GM19455 (cell line): ENCODE data around the gene CFDP1.
"Not testable (repeated sequence)": the region's sequence is repeated elsewhere in the genome, so short reads cannot be mapped to it uniquely, and the experiment has no call there.

Source experiments
- ATAC-seq: cut with Tn5 transposase; IDR thresholded peaks from one replicate; pipeline ENCODE4 v1.9.1; 2021; ENCODE audit not compliant: unreplicated experiment

Gene CFDP1

GRCh38 chr16:75298267-75298666, 135.0 kb downstream of the CFDP1 start:
- no peak for ATAC-seq

GRCh38 chr16:75296606-75297005, 136.7 kb downstream of the CFDP1 start:
- ATAC-seq, result no peak

DNA sequence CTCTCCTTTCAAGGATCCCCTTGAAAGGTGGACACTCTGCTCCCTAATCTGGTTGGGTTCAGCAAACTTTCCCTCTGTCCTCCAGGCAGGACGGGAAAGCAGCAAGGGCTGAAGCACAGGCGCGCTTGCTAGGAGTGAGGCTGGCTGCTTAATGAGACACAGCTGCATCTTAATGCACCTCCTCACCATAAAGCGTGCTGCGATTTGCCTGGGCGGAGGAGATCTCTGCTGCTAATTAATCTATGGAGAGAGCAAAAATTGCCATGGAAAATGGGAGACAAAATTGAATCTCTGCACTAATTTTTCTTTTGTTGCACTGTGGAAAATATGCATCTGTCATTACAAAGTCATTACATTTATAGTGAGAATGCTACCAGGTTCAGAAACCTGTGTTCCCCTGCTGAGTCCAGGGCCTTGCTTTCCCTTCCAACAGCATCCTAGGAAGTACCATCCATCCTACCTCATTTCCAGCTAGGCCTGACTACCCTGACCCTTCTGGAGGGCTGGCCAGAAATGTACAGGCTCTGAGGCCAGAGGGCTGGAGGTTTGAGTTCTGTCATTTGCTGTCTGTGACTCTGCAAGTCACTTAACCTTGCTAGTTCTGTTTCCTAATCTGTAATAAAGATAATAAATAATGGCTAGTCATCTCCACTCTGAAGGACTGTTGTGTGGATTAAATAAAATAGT, 138.4 kb downstream of the CFDP1 start:
- ATAC-seq, result no peak

DNA sequence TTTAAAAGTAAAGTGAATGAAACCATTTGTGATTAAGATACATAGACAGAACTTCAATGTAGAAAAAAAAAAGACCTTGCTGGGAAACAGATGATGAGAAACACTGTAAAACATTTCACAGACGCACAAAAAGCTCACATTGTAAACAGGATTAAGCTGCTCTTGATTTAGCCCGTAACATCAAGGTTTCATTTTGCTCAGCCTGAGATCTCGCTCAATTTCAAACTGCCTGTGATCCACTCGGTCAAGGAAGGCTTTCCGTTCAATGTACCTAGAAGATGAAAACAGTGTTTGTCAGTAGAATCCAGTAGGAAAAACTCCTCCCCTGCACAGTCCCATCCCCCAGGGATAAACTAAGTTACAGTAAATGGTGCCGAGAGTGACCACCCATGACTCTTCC, 139.5 kb downstream of the CFDP1 start:
- no peak for ATAC-seq

DNA sequence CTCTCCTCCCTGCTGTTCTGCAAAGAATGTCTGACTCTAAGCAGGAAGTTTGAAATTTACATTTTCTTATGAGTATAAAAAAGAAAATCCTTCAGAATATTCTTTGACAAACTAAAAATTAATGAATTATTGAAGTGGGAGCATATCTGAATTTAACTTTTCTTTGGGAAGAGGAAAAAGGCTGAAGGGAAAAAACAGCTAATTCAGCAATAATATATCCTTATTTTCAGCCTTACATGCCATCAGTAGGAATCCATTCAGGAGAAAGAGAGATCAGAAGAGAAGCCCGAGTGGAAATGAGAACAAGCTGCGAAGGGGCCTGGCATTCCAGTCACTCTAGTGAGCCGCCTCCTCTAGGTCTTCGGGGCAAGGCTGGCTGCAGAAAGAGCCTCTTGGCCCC, 140.1 kb downstream of the CFDP1 start:
- no peak for ATAC-seq

- no peak for ATAC-seq
Measured at GRCh38 chr16:75292691-75293090, 140.6 kb downstream of the CFDP1 start.

DNA sequence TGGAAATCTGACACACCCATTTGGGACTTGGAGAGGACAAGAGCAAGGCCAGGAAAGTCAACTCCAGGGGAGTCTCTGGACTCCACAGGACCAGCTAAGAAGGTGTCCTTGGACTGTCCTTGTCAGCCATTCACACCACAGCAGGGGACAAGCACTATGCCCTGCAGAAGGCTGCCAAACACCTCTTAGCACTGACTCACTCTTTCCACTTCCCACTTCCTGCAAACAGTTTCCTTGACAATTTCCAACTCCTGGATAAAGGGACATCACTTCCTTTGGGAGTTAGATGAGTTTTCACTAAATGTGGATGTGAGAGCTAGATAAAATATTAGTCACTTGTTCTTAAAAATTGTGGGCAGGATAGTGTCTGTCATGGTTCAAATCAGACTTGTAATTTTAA, 144.1 kb downstream of the CFDP1 start:
- no peak for ATAC-seq

- no peak for ATAC-seq
Measured at GRCh38 chr16:75288596-75289120, 144.6 kb downstream of the CFDP1 start.

DNA sequence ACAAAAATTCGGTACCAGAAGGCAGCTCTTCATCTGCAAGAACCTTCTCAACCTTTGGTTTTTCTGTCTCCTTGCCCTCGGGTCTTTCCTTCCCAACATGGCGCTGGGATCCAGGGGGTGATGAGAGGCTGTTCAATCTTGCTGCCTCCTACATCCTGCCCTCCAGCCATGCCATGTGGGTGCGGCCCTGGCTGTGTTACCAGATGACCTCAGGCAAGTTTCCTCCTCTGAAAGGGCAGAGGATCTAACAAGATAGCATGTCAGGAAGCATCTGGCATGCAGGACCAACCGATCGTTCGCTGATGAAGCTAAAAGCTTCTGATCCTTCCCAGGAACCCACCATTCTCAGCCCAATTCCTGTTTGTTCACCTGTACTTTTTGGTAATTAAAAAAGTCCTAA, 145.1 kb downstream of the CFDP1 start:
- no peak for ATAC-seq

DNA sequence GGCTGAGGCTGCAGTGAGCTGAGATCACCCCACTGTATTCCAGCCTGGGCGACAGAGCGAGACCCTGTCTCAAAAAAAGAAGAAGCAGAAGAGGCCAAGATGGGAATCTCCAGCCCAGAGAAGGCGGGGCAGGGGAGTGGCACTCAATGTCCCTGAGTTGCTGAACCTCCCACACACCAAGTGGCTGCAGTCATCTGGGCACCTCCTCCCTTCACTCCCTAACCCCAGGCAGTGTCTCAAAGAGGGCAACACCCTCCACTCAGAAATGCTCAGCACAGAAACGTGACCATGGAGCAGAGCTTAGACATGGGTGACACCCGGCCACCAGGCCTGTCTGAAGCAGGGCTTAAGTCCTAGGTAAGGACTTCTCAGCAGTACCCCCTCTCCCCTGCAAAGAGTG, 145.6 kb downstream of the CFDP1 start:
- ATAC-seq, result no peak

- no peak for ATAC-seq
Measured at GRCh38 chr16:75286389-75286788, 146.9 kb downstream of the CFDP1 start.

GRCh38 chr16:75282466-75283281, 150.6 kb downstream of the CFDP1 start:
- no peak for ATAC-seq

GRCh38 chr16:75281826-75282225, 151.5 kb downstream of the CFDP1 start:
- no peak for ATAC-seq

DNA sequence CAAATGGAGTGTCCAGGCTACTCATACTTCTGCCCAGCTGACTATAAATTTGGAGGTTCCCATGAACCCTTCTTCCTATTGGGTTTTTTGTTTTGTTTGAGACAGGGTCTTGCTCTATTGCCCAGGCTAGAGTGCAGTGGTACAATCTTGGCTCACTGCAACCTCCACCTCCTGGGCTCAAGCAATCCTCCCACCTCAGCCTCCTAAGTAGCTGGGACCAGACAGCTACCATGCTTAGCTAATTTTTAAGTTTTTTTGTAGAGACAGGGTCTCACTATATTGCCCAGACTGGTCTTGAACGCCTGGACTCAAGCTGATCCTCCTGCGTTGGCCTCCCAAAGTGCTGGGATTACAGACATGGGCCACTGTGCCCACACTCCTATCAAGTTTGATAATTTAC, 152.3 kb downstream of the CFDP1 start:
- ATAC-seq, result not testable (repeated sequence)

GRCh38 chr16:75280331-75280804, 152.9 kb downstream of the CFDP1 start:
- no peak for ATAC-seq

DNA sequence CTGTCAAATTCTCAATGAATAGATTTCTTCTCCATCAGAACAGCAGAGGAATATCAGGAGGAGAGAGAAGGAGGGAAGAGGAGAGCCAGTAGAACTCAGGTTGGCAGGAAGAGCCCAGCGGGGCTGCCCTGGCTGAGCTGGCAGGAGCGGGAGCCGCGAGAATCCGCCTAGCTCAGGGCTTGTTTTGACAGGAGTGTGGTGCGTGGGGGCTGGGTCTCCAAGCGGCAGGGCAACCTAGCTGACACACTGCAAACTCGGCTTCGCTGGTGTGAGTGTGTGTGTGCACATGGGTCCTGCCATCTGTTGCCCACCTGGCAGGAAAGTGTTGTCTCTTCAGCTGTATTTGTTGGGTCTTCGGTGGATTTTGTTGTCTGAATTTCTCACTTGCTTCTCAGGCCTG, 154.0 kb downstream of the CFDP1 start:
- ATAC-seq, result no peak

GRCh38 chr16:75273054-75273925, 160.0 kb downstream of the CFDP1 start:
- ATAC-seq, result no peak

GRCh38 chr16:75272629-75273028, 160.7 kb downstream of the CFDP1 start:
- not testable (repeated sequence) for ATAC-seq

- no peak for ATAC-seq
Measured at GRCh38 chr16:75272097-75272551, 161.2 kb downstream of the CFDP1 start.

DNA sequence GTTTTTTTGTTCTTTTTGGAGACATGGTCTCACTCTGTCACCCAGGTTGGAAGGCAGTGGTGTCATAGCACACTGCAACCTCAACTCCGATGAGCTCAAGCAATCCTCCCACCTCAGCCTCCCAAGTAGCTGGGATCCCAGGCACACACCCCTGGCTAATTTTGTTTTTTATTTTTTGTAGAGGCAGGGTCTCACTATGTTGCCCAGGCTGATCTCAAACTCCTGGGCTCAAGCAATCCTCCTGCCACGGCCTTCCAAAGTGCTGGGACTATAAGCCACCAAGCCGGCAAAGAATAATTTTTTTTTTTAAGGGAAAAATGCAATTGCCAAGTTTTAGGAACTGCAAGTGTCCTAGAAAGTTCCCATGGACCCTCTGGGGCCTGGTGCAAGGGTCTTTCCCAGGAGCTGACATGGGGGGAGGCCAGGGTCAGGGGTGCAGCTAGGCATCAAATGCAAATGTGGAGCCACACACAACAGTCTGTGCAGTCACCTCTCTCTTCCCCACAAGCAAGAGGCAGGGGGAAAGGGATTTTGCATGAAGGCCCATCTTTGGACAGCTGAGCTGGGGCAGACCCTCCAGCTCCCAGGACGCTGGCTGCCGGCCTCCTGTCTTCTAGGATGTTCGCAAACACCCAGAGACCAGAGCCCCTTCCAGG, 161.7 kb downstream of the CFDP1 start:
- no peak for ATAC-seq

- ATAC-seq, result not testable (repeated sequence)
Measured at GRCh38 chr16:75269358-75269757, 163.9 kb downstream of the CFDP1 start.
